ENCODE results near the gene SPATA4.
"Not testable (repeated sequence)": the region's sequence is repeated elsewhere in the genome, so short reads cannot be mapped to it uniquely, and the experiment has no call there.

Gene SPATA4

GRCh38 chr4:176195184-176195978 lies at the start of gene SPATA4:
Gene SPATA4 (minus strand): TSS chr4:176195585. CDS start chr4:176195562, 23 bp downstream.
- DNase-seq (ENCODE audit: low read depth in 3 of 3, low spot score in 1 of 3), result peak; percentile 78 to 87 (median 86)

- DNase-seq (ENCODE audit: low read depth in 3 of 3, low spot score in 1 of 3), result no peak
Observed at GRCh38 chr4:176242764-176243347, 47.5 kb upstream of the SPATA4 start.

- no peak for DNase-seq (ENCODE audit: low read depth in 3 of 3, low spot score in 1 of 3)
Observed at GRCh38 chr4:176241703-176242102, 46.3 kb upstream of the SPATA4 start.

- no peak for DNase-seq (ENCODE audit: low read depth in 3 of 3, low spot score in 1 of 3)
Observed at GRCh38 chr4:176238826-176239225, 43.4 kb upstream of the SPATA4 start.

- DNase-seq (ENCODE audit: low read depth in 3 of 3, low spot score in 1 of 3), result no peak
Observed at GRCh38 chr4:176238157-176238610, 42.8 kb upstream of the SPATA4 start.

GRCh38 chr4:176236946-176237345 lies 41.6 kb upstream of the SPATA4 start:
- no peak for DNase-seq (ENCODE audit: low read depth in 3 of 3, low spot score in 1 of 3)

- DNase-seq (ENCODE audit: low read depth in 3 of 3, low spot score in 1 of 3), result no peak
Observed at GRCh38 chr4:176230836-176231235, 35.5 kb upstream of the SPATA4 start.

GRCh38 chr4:176229645-176230044 lies 34.3 kb upstream of the SPATA4 start:
- no peak for DNase-seq (ENCODE audit: low read depth in 3 of 3, low spot score in 1 of 3)

GRCh38 chr4:176226736-176227135 lies 31.4 kb upstream of the SPATA4 start:
- DNase-seq (ENCODE audit: low read depth in 3 of 3, low spot score in 1 of 3), result no peak

- no peak for DNase-seq (ENCODE audit: low read depth in 3 of 3, low spot score in 1 of 3)
Observed at GRCh38 chr4:176223561-176223960, 28.2 kb upstream of the SPATA4 start.

- no peak for DNase-seq (ENCODE audit: low read depth in 3 of 3, low spot score in 1 of 3)
Observed at GRCh38 chr4:176222149-176222548, 26.8 kb upstream of the SPATA4 start.

- DNase-seq (ENCODE audit: low read depth in 3 of 3, low spot score in 1 of 3), result no peak
Observed at GRCh38 chr4:176217510-176217909, 22.1 kb upstream of the SPATA4 start.

GRCh38 chr4:176212351-176212750 lies 17.0 kb upstream of the SPATA4 start:
- DNase-seq (ENCODE audit: low read depth in 3 of 3, low spot score in 1 of 3), result not testable (repeated sequence)

- DNase-seq (ENCODE audit: low read depth in 3 of 3, low spot score in 1 of 3), result no peak
Observed at GRCh38 chr4:176210579-176211296, 15.4 kb upstream of the SPATA4 start.

GRCh38 chr4:176210101-176210500 lies 14.7 kb upstream of the SPATA4 start:
- no peak for DNase-seq (ENCODE audit: low read depth in 3 of 3, low spot score in 1 of 3)

GRCh38 chr4:176209535-176209934 lies 14.2 kb upstream of the SPATA4 start:
- no peak for DNase-seq (ENCODE audit: low read depth in 3 of 3, low spot score in 1 of 3)

- no peak for DNase-seq (ENCODE audit: low read depth in 3 of 3, low spot score in 1 of 3)
Observed at GRCh38 chr4:176207839-176208238, 12.5 kb upstream of the SPATA4 start.

GRCh38 chr4:176205299-176205698 lies 9.9 kb upstream of the SPATA4 start:
- no peak for DNase-seq (ENCODE audit: low read depth in 3 of 3, low spot score in 1 of 3)

GRCh38 chr4:176198316-176198903 lies 3.0 kb upstream of the SPATA4 start:
- no peak for DNase-seq (ENCODE audit: low read depth in 3 of 3, low spot score in 1 of 3)

- no peak for DNase-seq (ENCODE audit: low read depth in 3 of 3, low spot score in 1 of 3)
Observed at GRCh38 chr4:176193938-176194337, 1.4 kb downstream of the SPATA4 start.

- DNase-seq (ENCODE audit: low read depth in 3 of 3, low spot score in 1 of 3), result no peak
Observed at GRCh38 chr4:176193126-176193525, 2.3 kb downstream of the SPATA4 start.

GRCh38 chr4:176191974-176192373 lies 3.4 kb downstream of the SPATA4 start:
- DNase-seq (ENCODE audit: low read depth in 3 of 3, low spot score in 1 of 3), result no peak

All from stimulated activated CD4-positive, alpha-beta T cell treated with anti-CD3 and anti-CD28 coated beads, TNF-alpha, amount 100 ng/mL, for 1 hour (primary cell).